Testis (tissue), 2 donors: Measurements from ENCODE around the gene TCL1A.

Experiments
- POLR2A ChIP-seq: fragments of 450-650 bp; IDR thresholded peaks from one replicate; pipeline ENCODE4 v1.6.1; 2017; ENCODE audit warnings: antibody characterized with exemption, mild to moderate bottlenecking, moderate library complexity
- TF ChIP-seq, protein P1 (sequence below), 3 experiments: fragments of 450-650 bp in 2 of 3; fragments of 200-600 bp in 1 of 3; sonication (generic) in 1 of 3; IDR thresholded peaks; one replicate each; pipeline ENCODE4 v1.5.1; 2016 to 2019; ENCODE audit warnings: antibody characterized with exemption in 3 of 3, mild to moderate bottlenecking in 2 of 3, moderate library complexity in 1 of 3

DNA sequence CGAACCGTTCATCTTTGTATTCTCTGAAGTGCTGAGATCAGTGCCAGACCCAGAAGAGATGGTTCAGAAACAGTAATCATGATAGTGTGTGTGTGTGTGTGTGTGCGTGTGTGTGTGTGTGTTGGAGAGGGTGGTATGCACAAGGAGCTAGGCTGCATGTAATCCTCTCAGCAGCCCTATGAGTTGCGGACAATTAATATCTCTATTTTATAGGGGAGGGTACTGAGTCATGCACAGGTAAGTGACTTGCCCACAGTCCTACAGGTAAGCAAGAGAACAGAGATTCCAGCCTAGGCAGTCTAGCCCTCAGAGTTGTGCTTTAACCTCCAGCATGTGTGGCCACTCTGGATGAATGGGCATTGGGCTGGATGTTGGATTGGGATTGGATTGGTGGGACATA is 27.9 kb upstream of the TCL1A start:
- TF ChIP-seq, protein P1, sequence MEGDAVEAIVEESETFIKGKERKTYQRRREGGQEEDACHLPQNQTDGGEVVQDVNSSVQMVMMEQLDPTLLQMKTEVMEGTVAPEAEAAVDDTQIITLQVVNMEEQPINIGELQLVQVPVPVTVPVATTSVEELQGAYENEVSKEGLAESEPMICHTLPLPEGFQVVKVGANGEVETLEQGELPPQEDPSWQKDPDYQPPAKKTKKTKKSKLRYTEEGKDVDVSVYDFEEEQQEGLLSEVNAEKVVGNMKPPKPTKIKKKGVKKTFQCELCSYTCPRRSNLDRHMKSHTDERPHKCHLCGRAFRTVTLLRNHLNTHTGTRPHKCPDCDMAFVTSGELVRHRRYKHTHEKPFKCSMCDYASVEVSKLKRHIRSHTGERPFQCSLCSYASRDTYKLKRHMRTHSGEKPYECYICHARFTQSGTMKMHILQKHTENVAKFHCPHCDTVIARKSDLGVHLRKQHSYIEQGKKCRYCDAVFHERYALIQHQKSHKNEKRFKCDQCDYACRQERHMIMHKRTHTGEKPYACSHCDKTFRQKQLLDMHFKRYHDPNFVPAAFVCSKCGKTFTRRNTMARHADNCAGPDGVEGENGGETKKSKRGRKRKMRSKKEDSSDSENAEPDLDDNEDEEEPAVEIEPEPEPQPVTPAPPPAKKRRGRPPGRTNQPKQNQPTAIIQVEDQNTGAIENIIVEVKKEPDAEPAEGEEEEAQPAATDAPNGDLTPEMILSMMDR (IDR thresholded peaks at IDR 0.05): no peak
- no peak for TF ChIP-seq POLR2A
